A673 (cell line): Measurements from ENCODE around the gene CCR6. TPM values are rescaled to one million over a fixed set of nuclear protein-coding genes. Genes with fewer than 3 reads are reported as not detected.

Experiments used
- Bru-seq: library from RNA; stranded (reverse); fragments of 400-500 nt; gene quantifications from one replicate; lab custom pipeline; 2021; lab: Mats Ljungman, UMichigan
- BruChase-seq, 2 experiments: library from RNA; stranded (reverse); fragments of 400-500 nt; gene quantifications; one replicate each; lab custom pipeline; 2021; lab: Mats Ljungman, UMichigan
- BruUV-seq: library from RNA; stranded (reverse); fragments of 400-500 nt; replicated peaks from 2 replicates; lab custom pipeline; 2021; lab: Mats Ljungman, UMichigan
- CTCF ChIA-PET: fragments of 300-600 bp; sonication (Branson Sonifier 250); formaldehyde crosslinking; loops from one replicate; lab custom pipeline; 2022; ENCODE audit warnings: antibody characterized with exemption; lab: Charles Lee
- POLR2A ChIA-PET: fragments of 300-600 bp; sonication (Branson Sonifier 250); formaldehyde crosslinking; loops from one replicate; lab custom pipeline; 2022; ENCODE audit warnings: antibody characterized with exemption; ENCODE audit not compliant: low non-redundant PET; lab: Charles Lee
- DNase-seq: peaks from one replicate; pipeline ENCODE4 v3.0.0-alpha.2; 2015; ENCODE audit warnings: low spot score
- H3K27ac ChIP-seq: fragments of 200-600 bp; sonication (generic); 2 replicates; pipeline ENCODE4 v1.5.1; 2016; ENCODE audit warnings: mixed run types, low read depth, mild to moderate bottlenecking, mixed read lengths, antibody characterized with exemption, low read length; ENCODE audit not compliant: poor library complexity, severe bottlenecking
- H3K27me3 ChIP-seq: fragments of 200-600 bp; sonication (generic); replicated peaks from 2 replicates; pipeline ENCODE4 v1.6.1; 2017; ENCODE audit warnings: mixed run types, low read depth, mild to moderate bottlenecking, mixed read lengths, antibody characterized with exemption, low read length; ENCODE audit not compliant: insufficient read depth, poor library complexity
- H3K36me3 ChIP-seq: fragments of 200-600 bp; sonication (generic); 2 replicates; pipeline ENCODE4 v1.6.1; 2016; ENCODE audit warnings: mixed run types, mild to moderate bottlenecking, mixed read lengths, antibody characterized with exemption, low read length; ENCODE audit not compliant: insufficient read depth, poor library complexity, severe bottlenecking
- H3K4me1 ChIP-seq: fragments of 200-600 bp; sonication (generic); 2 replicates; pipeline ENCODE4 v1.6.1; 2017; ENCODE audit warnings: mixed run types, mild to moderate bottlenecking, mixed read lengths, antibody characterized with exemption, low read length; ENCODE audit not compliant: insufficient read depth, poor library complexity, severe bottlenecking
- H3K4me3 ChIP-seq: fragments of 200-600 bp; sonication (generic); 2 replicates; pipeline ENCODE4 v1.5.1; 2016; ENCODE audit warnings: low read depth, mixed run types, mild to moderate bottlenecking, mixed read lengths, low read length; ENCODE audit not compliant: poor library complexity, severe bottlenecking
- H3K9me3 ChIP-seq: fragments of 200-600 bp; sonication (generic); 2 replicates; pipeline ENCODE4 v1.6.1; 2016; ENCODE audit warnings: mixed run types, low read depth, mild to moderate bottlenecking, mixed read lengths, antibody characterized with exemption, low read length; ENCODE audit not compliant: poor library complexity, severe bottlenecking
- CTCF ChIP-seq: fragments of 300-800, 200-600 bp; sonication (generic); conservative IDR thresholded peaks from 2 replicates; pipeline ENCODE4 v1.5.1; 2017; ENCODE audit warnings: low read depth, mild to moderate bottlenecking, antibody characterized with exemption, low read length, moderate library complexity, mixed read lengths
- EZH2 ChIP-seq: fragments of 200-600 bp; sonication (generic); IDR thresholded peaks from 2 replicates; pipeline ENCODE4 v1.6.1; 2017; ENCODE audit warnings: borderline replicate concordance, low read depth, mild to moderate bottlenecking, mixed read lengths, antibody characterized with exemption, low read length; ENCODE audit not compliant: poor library complexity, severe bottlenecking
- intact Hi-C: fragments of 100-400 bp; cut with micrococcal nuclease; formaldehyde crosslinking; loops from one replicate; pipeline ENCODE4 v1.10.0; 2022; ENCODE audit not compliant: unreplicated experiment
- long read RNA-seq: library from polyadenylated mRNA; stranded (forward); transcript quantifications from one replicate; pipeline ENCODE4 v2.0.0, GENCODE V29; 2022
- total RNA-seq: library from RNA; stranded (reverse); gene quantifications from 2 replicates; pipeline ENCODE4 v1.2.3, GENCODE V29; 2021

CCR6 gene
- total RNA-seq (not detected in 2 replicates), Bru-seq, nascent RNA (percentile 22 among the genes with signal in this experiment), BruChase-seq, experiment 1, labeled RNA remaining after a 2-hour chase (percentile 29 among the genes with signal in this experiment), BruChase-seq, experiment 2, labeled RNA remaining after a 6-hour chase (percentile 37 among the genes with signal in this experiment)
- long read RNA-seq, result 0 reads

GRCh38 chr6:167122827-167123657, at the start of gene CCR6:
TSS of gene CCR6 (plus strand) at chr6:167123096. CDS start at chr6:167136135, 13,039 bp downstream.
- BruUV-seq, result no TSS peak
- POLR2A ChIA-PET, result no interaction called here
- DNase-seq, result no peak
- H3K27ac ChIP-seq, result no peak within 1 kb of the TSS
- no peaks in the 10 kb centered on the region for H3K9me3 ChIP-seq
- TF ChIP-seq CTCF (no peak), EZH2 (no peak)
- H3K36me3 ChIP-seq, result no peaks in the 10 kb centered on the region
- intact Hi-C loops, result no loop called here
- no peaks in the 10 kb centered on the region for H3K27me3 ChIP-seq
- H3K4me1 ChIP-seq, result no peaks in the 10 kb centered on the region
- CTCF ChIA-PET, result no interaction called here
- H3K4me3 ChIP-seq, result no peak within 1 kb of the TSS

- H3K27me3 ChIP-seq, result peaks cover 6% of the 10 kb centered on the region
- TF ChIP-seq CTCF (no peak), EZH2 (no peak)
- no peaks in the 10 kb centered on the region for H3K36me3 ChIP-seq
- no TSS peak for BruUV-seq
- no peak for DNase-seq
- intact Hi-C loops, result no loop called here
- no peak overlapping the region for H3K27ac ChIP-seq
- no peaks in the 10 kb centered on the region for H3K4me1 ChIP-seq
- H3K4me3 ChIP-seq, result no peak overlapping the region
- no peaks in the 10 kb centered on the region for H3K9me3 ChIP-seq
- ChIA-PET POLR2A (interaction anchor here (0.7 kb wide), 1 partner anchor 446 kb away, joined by 3 read pairs; no protein-coding TSS in a partner anchor), CTCF (no interaction called here)
Measured at GRCh38 chr6:167073679-167074274, 49.1 kb upstream of the CCR6 start.

- no peak for DNase-seq
- ChIA-PET CTCF (no interaction called here), POLR2A (no interaction called here)
Measured at GRCh38 chr6:167077241-167077932, 45.5 kb upstream of the CCR6 start.

More at GRCh38 chr6:167077241-167077932, 45.5 kb upstream of the CCR6 start:
- Histone ChIP-seq H3K27ac (no peak overlapping the region), H3K9me3 (no peaks in the 10 kb centered on the region), H3K4me3 (no peak overlapping the region), H3K36me3 (no peaks in the 10 kb centered on the region), H3K27me3 (peaks cover 2% of the 10 kb centered on the region), H3K4me1 (no peaks in the 10 kb centered on the region)
- intact Hi-C loops, result no loop called here
- BruUV-seq, result no TSS peak
- TF ChIP-seq CTCF (no peak), EZH2 (no peak)
